Measurements from ENCODE around the gene GFY.

DNA sequence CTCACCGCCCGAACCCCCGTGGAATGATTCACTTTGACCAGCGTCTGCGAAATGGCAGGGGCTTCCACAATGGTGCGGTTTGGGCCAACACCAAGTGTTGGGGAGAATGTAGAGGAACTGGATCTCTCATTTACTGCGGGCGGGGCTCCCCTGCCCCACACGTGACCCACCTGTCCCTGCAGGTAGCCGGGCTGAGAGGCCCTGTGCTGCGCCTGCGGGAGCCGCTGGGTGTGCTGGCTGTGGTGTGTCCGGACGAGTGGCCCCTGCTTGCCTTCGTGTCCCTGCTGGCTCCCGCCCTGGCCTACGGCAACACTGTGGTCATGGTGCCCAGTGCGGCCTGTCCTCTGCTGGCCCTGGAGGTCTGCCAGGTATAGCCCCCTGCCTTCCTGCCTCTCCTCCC is 43.0 kb downstream of the GFY start:
- TF ChIP-seq EZH2phosphoT487 (IDR thresholded peaks at IDR 0.05; ENCODE audit: insufficient read depth, low read depth) = no peak
- TF ChIP-seq EZH2 (IDR thresholded peaks at IDR 0.05; ENCODE audit: insufficient read depth, poor library complexity, severe bottlenecking) = no peak
